HG03354 (cell line): ENCODE measurements around the gene SPNS2.

ENCODE experiments used
- ATAC-seq: cut with Tn5 transposase; IDR thresholded peaks from one replicate; pipeline ENCODE4 v1.9.1; 2021; ENCODE audit warnings: mild to moderate bottlenecking; ENCODE audit not compliant: unreplicated experiment, poor library complexity, severe bottlenecking

Gene SPNS2

GRCh38 chr17:4479982-4480751, 18.5 kb upstream of the SPNS2 start:
- ATAC-seq = no peak

GRCh38 chr17:4480929-4481898, 17.5 kb upstream of the SPNS2 start:
- ATAC-seq = no peak

DNA sequence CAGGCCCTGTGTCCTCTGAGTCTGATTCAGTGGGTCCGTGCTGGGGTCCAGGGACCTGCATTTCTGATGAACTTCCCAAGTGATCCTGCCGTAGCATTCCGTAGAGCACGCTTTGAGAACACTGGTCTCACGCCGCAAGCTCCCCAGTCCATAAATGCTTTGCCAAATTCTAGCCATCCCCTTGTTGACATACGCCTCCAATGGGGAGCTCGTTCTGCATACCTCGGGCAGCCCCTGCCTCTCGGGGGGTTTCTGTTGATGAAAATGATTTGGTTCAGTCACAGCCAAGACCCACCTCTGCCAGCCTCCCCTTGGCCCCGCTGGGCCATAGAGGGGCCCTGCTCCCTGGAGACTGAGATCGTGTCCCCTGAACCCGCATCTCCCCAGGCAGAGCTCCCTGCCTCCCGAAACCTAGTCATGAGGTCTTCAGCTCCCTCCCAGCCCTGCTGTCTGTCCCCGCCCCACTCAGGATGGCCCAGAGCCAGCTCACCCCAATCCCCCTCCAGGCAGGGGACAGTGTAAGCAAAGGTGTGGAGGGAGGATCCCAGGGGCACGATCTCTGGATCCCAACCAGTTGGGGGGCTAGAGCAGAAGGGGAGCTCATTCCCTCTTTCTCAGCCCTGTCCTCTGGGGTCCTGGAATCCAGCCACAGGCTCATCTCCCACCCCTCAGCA, 16.2 kb upstream of the SPNS2 start:
- no peak for ATAC-seq

- ATAC-seq = no peak
Measured at GRCh38 chr17:4483012-4483840, 15.5 kb upstream of the SPNS2 start.

- no peak for ATAC-seq
Measured at GRCh38 chr17:4485676-4486646, 12.7 kb upstream of the SPNS2 start.

- no peak for ATAC-seq
Measured at GRCh38 chr17:4487296-4487695, 11.4 kb upstream of the SPNS2 start.

GRCh38 chr17:4487820-4488716, 10.6 kb upstream of the SPNS2 start:
- no peak for ATAC-seq

DNA sequence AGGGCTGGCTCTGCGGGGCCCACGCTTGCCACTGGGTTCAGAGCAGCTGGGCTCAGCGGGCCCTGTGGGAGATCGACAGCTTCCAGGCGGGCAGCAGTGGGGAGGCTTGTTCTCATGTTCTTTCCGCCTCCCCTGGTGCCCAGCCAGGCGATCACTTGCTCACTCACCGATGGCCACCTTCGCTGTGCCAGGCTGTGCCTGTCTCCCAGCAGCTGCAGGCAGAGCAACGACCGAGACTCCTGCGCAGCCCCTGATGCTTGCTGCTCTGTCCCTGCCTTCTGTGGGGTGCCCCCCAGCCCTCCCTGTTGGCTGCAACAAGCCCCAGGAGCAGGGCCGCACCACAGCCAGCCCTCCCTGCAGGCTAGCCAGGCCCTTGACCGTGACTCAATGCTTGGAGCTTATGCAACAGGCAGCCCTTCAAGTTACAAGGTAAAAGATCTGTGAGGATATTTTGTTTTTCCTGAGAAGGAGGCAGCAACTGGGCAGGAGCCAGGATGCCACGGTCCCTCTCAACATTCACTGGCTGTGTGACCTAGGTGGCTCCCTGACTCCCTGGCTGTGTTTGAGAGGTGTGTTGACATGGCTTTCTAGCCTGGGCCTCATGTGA, 9.6 kb upstream of the SPNS2 start:
- ATAC-seq = no peak

GRCh38 chr17:4490109-4490591, 8.5 kb upstream of the SPNS2 start:
- ATAC-seq = no peak

GRCh38 chr17:4490637-4491061, 8.0 kb upstream of the SPNS2 start:
- no peak for ATAC-seq

DNA sequence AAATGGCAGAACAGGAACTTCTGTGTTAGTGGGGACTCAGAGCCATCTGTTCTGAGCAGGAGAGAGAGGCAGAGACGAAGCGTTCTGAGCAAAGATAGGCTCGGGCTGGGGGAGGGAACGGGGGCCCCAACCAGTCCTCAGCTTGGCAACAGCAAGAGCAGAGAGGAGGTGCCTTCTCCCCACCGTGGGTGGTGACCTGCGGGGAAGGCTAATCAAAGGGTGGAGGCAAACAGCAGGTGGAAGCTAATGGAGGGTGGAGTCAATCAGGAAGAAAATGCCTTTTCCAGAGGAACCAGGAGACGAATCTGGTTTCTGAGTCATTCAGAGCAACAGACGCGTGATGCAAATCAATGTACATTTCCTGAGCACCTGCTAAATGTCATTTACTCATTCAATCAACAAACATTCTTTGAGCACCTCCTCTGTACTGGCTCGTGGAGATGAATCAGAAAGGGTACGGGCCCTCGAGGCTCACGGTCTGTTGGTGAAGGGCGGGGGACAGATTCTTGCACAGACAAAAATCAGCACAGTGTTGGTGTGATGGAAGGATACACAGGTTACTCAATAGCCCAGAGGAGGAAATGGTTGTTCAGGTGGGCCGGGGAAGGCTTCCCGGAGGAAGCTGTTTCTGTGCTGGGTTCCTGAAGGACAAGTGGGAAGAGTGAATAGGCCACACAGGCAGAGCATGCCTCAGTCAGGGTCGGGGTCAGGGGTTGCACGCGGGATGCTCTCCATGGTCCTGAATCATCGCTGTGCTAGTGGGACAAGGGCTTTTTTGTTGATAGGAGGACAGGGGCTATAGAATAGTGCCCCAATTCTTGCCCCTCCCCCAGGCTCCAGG, 5.7 kb upstream of the SPNS2 start:
- no peak for ATAC-seq

GRCh38 chr17:4497101-4497824, 1.4 kb upstream of the SPNS2 start:
- no peak for ATAC-seq

- ATAC-seq = no peak
Measured at GRCh38 chr17:4499431-4500190, 930 bp downstream of the SPNS2 start.

- ATAC-seq = no peak
Measured at GRCh38 chr17:4500191-4500571, 1.5 kb downstream of the SPNS2 start.
